Activated T-helper 17 cell treated with anti-CD3 and anti-CD28 coated beads, Interleukin-2, amount 50 U/mL, for 72 hours (primary cell): Measurements from ENCODE around the gene PCDH8. TPM values are rescaled to one million over a fixed set of nuclear protein-coding genes. Genes with fewer than 3 reads are reported as not detected.

ENCODE experiments used
- total RNA-seq, 2 donors: library from RNA; stranded (reverse); gene quantifications; one replicate each; pipeline ENCODE4 v1.2.3, GENCODE V29; 2022

PCDH8 gene
- total RNA-seq, 2 donors from 2014 or later = not detected

Other genes starting within 250 kb of the PCDH8 start
- gene HNRNPA1L2, start 206.2 kb downstream of the PCDH8 start, total RNA-seq = 1 to 10 TPM; 4.4 to 8.1 TPM
- 10 to 100 TPM; 50.2 to 66.7 TPM for gene SUGT1, start 195.8 kb downstream of the PCDH8 start, total RNA-seq
- not detected for gene CNMD, start 108.8 kb downstream of the PCDH8 start, total RNA-seq
- not detected for gene OLFM4, start 180.2 kb upstream of the PCDH8 start, total RNA-seq